LNCAP (cell line): ENCODE results near the gene CLIC3.

Source experiments
- CTCF ChIP-seq: fragments of 450-650 bp; IDR thresholded peaks from 2 replicates; pipeline ENCODE4 v1.5.1; 2017; ENCODE audit warnings: mild to moderate bottlenecking

CLIC3 gene

DNA sequence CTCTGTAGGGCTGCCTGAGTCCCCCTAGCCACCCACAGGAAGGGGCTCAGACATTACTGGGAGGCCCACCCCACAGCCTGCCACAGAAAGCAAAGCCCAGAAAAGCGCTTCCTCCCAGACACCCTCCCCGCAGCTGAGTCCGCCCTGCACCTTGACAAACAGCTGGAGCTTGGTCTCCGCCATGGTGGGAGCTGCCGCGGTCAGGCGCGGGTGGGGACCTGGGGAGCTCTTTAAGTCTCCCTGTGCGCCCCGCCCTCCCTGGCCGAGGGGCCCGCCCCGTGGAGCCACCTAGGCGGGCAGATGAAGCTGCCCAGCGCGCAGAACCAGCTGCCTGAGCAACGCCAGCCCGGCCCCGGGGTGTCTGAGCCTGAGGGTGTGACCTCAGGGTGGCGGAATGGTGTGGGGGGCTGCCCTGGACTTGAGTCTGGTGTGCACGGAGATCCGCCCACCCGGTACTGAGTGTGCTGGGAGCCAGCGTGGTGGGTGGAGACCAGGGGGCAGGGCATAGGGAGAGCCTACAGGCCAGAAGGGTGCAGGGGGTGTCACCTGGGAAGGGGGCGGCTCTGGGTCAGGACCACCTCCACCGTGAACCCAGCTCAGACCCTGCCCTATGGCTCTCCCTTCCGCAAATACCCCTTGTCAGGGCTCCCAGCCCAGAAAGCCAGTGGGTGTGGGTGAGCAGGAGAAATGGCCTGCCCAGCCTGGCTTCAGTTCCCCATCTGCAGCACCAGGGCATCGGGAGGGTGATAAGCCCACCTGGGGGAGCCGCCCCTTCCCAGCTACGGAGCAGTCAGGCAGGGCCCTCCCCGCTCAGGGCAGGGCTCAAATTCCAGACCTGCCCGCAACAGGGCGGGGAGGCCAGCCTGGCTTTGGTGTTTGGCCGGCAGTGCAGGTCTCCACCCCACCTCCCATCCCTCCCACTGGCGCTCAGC lies at the start of gene CLIC3:
CLIC3 (minus strand) TSS at position 208 of the 932 bp plus-strand sequence; CDS start at position 183, 25 bp downstream.
- TF ChIP-seq CTCF = no peak

DNA sequence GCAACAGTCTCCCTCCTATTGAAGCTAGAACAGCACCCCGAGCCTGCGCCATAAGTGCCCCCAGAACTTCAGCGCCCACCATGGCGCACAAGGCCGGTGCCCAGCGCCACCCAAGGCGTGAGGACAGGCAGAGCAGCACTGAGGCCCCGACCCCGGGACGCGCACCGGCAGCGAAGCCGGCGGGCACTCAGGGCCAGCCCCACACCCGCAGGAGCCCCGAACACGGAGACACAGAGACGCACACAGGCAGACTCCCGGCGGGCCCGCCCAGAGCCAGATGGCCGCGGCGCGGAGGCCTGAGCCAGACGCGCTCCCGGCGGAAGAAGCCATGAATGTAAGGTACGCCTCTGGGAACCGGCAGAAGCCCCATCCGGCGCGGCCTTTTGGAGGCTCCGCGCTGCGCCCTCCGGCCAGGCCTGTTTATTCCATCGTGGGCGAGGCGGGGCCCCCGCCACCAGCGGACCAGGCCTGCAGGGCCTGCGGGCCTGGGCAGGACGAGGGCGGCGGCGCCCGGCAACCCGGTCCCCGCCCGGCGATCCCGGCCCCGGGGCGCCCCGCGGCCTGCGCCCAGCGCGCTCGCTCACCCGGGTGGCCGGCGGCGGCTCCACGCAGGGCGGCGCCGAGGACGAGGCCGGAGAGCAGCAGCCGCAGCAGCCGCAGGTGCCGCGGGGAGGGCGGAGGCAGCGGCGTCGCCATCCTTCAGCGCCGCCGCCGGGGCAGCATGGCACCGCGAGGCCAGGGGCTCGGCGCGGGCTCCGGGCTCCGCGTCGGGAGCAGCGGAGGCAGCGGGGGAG lies 49.1 kb upstream of the CLIC3 start:
- no peak for TF ChIP-seq CTCF

GRCh38 chr9:137044502-137045177 lies 48.3 kb upstream of the CLIC3 start:
- no peak for TF ChIP-seq CTCF

DNA sequence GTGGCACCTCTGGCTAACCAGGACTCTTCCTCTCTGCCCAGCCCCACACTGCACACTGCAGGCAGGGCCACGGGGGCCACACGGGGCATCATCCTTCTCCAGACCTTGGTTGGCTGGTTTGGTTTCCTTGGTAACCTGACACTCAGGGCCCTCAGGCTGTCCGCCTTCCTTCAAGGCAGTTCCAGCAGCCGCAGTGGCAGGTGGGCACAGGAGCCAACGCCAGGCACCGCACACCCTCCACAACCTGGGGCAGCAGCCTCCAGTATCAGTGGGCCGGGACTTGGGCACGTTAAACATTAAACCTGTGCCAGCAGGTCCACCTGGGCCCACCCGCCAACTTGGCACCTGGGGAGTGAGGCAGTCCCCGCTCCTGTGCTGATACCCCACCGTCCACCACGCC lies 47.7 kb upstream of the CLIC3 start:
- no peak for TF ChIP-seq CTCF

GRCh38 chr9:137042751-137043727 lies 46.7 kb upstream of the CLIC3 start:
- no peak for TF ChIP-seq CTCF

GRCh38 chr9:137041124-137041523 lies 44.8 kb upstream of the CLIC3 start:
- TF ChIP-seq CTCF = no peak
